Urothelium cell line (cell line): ENCODE results near the gene SCP2D1.

Source experiments
- DNase-seq: peaks from one replicate; pipeline ENCODE4 v3.0.0; 2011; ENCODE audit warnings: low spot score, mixed read lengths
- FAIRE-seq: peaks from 2 replicates; lab custom pipeline; 2011; peaks lifted over from hg19 to GRCh38; lab: Jason Lieb, UNC

The SCP2D1 gene

GRCh38 chr20:18858816-18859215, 45.2 kb downstream of the SCP2D1 start:
- no peak for DNase-seq
- no peak for FAIRE-seq
